22Rv1 (cell line): ENCODE data around the gene LZTS2.

Experiments used
- ZFX ChIP-seq: fragments of 450-650 bp; IDR thresholded peaks from 2 replicates; pipeline ENCODE4 v1.6.1; 2017; ENCODE audit warnings: antibody characterized with exemption, borderline replicate concordance
- TF ChIP-seq, protein P1 (sequence below): fragments of 450-650 bp; IDR thresholded peaks from 2 replicates; pipeline ENCODE4 v1.5.1; 2017; ENCODE audit warnings: mild to moderate bottlenecking

DNA sequence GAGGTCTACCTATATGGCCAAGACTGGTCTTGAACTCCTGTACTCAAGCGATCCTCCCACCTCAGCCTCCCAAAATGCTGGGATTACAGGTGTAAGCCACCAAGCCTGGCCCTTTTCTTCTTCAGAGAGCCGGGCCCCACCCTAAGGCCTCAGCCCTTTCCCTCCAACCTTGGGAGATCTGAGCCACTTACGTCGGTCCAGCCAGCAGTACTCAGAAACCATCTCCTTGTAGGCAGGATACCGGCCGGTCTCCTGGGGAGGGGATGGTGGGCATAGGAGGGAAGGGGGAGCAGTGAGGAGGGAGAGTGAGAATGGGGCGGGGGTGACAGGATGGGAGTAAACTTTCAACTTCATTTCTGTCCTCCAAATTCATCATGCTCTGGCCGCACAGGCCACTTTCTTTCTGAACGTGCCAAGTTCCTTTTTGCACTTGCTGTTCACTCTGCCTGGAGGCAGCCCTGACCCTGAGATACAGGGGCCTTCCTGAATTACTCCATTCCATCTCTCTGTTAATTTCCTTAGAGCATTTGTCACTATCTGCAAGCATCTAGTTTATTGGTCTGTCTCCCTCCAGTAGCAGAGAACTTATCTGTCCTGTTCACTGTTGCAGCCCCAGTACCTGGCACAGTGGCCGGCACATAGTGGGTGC, 20.9 kb downstream of the LZTS2 start:
- TF ChIP-seq, protein P1, sequence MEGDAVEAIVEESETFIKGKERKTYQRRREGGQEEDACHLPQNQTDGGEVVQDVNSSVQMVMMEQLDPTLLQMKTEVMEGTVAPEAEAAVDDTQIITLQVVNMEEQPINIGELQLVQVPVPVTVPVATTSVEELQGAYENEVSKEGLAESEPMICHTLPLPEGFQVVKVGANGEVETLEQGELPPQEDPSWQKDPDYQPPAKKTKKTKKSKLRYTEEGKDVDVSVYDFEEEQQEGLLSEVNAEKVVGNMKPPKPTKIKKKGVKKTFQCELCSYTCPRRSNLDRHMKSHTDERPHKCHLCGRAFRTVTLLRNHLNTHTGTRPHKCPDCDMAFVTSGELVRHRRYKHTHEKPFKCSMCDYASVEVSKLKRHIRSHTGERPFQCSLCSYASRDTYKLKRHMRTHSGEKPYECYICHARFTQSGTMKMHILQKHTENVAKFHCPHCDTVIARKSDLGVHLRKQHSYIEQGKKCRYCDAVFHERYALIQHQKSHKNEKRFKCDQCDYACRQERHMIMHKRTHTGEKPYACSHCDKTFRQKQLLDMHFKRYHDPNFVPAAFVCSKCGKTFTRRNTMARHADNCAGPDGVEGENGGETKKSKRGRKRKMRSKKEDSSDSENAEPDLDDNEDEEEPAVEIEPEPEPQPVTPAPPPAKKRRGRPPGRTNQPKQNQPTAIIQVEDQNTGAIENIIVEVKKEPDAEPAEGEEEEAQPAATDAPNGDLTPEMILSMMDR: no peak
- TF ChIP-seq ZFX: no peak
